NCI-H128 (cell line): Measurements from ENCODE around the gene GPR108.
"Not testable (repeated sequence)": the region's sequence is repeated elsewhere in the genome, so short reads cannot be mapped to it uniquely, and the experiment has no call there.

Experiments used
- DNase-seq: peaks from one replicate; lab custom pipeline; 2025; ENCODE audit not compliant: unreplicated experiment; lab: John Stamatoyannopoulos, UW

The GPR108 gene

DNA sequence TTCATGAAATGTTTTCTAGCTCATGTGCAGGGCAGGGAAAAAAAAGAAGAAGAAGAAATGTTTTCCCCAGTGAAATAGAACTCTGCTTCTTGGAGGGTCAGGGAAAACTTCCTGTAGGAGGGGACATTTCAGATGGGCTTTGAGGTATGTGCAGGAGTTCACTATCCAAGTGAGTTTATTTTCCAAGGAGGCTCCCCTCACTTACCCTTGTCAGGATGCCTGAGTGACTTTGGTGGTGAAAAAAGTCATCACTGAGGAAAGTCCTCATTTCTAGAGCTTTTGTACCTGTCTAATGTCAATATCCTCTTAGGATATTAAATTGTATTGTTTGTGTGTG, 16.3 kb downstream of the GPR108 start:
- DNase-seq, result no peak

- no peak for DNase-seq
Observed at GRCh38 chr19:6720369-6721137, 16.8 kb downstream of the GPR108 start, which contains the start of gene C3. Gene C3 (minus strand): TSS chr19:6720650. CDS start chr19:6720589, 61 bp downstream.

- DNase-seq, result no peak
Observed at GRCh38 chr19:6719992-6720368, 17.4 kb downstream of the GPR108 start.

DNA sequence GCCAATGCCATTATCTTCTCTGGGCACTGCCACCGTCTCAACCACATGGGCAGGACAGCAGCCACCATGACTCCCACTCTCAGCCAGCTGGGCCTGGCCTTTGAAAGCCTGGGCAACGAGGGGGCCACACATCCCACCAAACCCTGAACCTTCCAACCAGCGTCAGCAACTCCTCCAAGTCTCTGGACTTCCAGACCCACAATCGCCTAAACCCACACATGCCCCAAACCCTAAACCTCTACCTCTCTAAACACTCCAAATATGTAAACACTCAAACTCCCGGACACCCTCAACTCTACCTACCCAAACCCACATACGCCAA, 17.9 kb downstream of the GPR108 start:
- no peak for DNase-seq

GRCh38 chr19:6718741-6719539, 18.4 kb downstream of the GPR108 start:
- no peak for DNase-seq

DNA sequence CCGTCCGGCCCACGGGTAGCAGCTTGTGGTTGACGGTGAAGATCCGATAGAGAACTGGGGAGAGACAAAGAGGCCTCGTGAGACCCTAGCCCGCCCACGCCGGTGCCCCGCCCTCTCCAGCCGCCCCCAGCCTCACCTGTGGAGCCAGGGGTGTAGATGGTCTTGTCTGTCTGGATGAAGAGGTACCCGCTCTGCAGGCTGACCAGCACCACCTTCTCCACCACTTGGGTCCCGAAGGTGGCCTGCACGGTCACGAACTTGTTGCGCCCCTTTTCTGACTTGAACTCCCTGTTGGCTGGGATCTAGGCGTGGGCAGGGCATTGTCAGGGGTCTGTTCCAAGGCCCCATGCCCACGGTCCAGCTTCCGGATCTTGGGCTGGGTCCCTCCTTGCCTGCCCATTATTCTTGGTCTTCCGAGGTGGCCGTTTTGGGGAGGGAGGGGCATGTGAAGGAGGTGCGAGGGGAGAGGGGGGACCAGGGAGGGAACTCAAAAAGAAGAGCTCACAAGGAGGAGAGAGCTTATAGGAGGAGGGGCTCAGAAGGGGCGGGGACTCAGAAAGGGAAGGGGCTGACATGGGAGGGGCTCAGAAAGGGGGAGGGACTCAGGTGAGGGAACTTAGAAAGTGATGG, 19.2 kb downstream of the GPR108 start:
- no peak for DNase-seq

DNA sequence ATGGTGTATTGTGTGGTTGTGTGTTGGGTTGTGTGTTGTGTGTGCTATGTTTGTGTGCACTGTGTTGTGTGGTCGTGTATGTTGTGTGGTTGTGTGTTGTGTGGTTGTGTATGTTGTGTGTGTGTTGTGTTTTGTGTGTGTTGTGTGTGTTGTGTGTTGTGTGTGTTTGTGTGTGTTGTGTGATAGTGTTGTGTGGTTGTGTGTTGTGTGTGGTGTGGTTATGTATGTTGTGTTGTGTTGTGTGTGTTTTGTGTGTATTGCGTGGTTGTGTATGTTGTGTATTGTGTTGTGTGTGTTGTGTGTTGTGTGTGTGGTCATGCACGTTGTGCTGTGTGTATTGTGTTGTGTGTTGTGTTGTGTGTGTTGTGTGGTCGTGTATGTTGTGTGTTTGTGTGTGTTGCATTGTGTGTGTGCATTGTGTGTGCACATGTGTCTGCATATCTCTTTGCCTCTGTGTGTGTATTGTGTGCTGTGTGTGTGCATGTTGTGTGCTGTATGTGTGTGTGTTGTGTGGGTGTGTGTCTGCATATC, 19.9 kb downstream of the GPR108 start:
- DNase-seq, result no peak

DNA sequence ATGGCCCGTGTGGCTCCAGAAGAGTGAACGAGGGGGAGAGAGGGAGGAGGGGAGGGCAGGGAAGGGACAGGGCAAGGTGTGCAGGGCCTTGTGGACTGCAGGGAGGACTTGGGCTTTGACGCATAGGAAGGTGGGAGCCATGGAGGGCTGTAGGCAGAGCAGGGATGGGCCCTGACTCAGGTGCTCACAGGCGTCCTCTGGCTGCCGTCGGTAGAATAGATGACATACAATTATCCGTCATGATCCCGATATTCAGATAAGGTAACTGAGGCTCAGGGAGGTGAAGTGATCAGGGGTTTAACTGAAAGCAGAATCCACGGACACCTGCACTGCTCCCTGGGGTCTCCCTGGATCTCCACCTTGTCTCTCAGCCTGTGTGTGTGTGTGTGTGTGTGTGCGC, 20.3 kb downstream of the GPR108 start:
- DNase-seq, result no peak

GRCh38 chr19:6716610-6716970, 20.8 kb downstream of the GPR108 start:
- DNase-seq, result no peak

DNA sequence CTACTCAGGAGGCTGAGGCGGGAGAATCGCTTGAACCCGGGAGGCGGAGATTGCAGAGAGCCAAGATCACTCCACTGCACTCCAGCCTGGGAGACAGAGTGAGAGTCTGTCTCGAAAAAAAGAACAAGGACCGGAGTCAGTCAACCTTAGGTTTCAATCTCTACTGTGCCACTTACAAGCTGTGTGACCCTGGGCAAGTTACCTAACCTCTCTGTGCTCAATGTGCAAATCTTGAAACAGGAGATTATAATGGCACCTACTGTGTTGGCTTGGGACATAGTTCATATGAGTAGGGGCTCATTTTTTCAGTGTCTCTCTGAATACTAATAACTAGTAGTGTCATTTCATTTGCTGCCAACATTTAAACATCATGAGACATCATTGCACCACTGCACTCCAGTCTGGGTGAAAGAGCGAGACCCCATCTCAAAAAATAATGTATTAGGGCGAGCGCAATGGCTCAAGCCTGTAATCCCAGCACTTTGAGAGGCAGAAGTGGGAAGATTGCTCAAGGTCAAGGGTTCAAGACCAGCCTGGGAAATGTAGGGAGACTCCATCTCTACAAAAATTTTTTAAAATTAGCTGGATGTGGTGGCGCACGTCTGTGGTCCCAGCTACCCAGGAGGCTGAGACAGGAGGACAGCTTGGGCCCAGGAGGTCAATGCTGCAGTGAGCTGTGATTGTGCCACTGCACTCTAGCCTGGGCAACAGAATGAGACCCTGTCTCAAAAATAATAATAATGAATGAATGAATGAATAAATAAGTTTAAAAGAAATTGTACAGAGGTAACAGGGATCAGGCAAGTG, 22.4 kb downstream of the GPR108 start:
- no peak for DNase-seq

GRCh38 chr19:6713773-6714692, 23.3 kb downstream of the GPR108 start:
- DNase-seq, result no peak

GRCh38 chr19:6712692-6713670, 24.4 kb downstream of the GPR108 start:
- no peak for DNase-seq

GRCh38 chr19:6712231-6712630, 25.1 kb downstream of the GPR108 start:
- no peak for DNase-seq

GRCh38 chr19:6711605-6712004, 25.8 kb downstream of the GPR108 start:
- DNase-seq, result no peak

DNA sequence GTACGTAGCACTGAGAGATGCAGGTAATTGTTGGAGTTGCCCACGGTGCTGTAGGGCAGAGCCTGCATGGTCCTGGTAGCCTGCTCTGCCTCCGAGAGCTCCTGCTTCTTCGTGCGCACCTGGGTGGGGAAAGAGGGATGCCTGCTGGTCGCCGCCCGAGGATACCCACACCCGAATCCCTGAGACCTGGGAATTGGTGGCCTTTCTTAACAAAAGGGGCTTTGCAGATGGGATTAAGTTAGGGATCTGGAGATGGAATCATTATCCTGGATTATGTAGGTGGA, 26.4 kb downstream of the GPR108 start:
- no peak for DNase-seq

- DNase-seq, result no peak
Observed at GRCh38 chr19:6710273-6711077, 26.9 kb downstream of the GPR108 start.

DNA sequence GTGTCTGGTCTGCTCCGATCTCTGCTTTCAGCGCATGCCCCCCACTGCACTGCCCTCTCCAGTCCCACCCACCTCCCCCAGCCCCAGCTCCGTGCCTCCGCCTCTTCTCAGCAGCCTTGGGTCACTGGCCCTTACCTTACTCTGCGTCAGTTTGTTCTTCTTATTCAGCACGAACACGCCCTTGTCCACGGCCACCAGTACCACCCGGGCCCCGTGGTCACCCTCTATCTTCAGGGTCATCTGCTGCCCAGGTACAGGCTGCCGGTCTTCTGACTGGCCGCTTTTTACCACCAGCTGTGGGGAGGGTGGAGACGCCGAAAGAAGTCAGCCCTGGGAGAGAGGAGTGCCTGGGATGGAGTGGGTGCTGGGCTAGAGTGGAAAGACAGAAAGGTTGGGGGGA, 27.8 kb downstream of the GPR108 start:
- DNase-seq, result no peak

- DNase-seq, result not testable (repeated sequence)
Observed at GRCh38 chr19:6708913-6709312, 28.5 kb downstream of the GPR108 start.
